ENCODE results near the gene WDR1. TPM values are rescaled to one million over a fixed set of nuclear protein-coding genes. Genes with fewer than 3 reads are reported as not detected.
A peak's percentile ranks its signal among the peaks of the same experiment; 100 is the strongest.

The WDR1 gene
- total RNA-seq, 6 donors from 2014 or later: 135 to 307 (median 183) TPM

DNA sequence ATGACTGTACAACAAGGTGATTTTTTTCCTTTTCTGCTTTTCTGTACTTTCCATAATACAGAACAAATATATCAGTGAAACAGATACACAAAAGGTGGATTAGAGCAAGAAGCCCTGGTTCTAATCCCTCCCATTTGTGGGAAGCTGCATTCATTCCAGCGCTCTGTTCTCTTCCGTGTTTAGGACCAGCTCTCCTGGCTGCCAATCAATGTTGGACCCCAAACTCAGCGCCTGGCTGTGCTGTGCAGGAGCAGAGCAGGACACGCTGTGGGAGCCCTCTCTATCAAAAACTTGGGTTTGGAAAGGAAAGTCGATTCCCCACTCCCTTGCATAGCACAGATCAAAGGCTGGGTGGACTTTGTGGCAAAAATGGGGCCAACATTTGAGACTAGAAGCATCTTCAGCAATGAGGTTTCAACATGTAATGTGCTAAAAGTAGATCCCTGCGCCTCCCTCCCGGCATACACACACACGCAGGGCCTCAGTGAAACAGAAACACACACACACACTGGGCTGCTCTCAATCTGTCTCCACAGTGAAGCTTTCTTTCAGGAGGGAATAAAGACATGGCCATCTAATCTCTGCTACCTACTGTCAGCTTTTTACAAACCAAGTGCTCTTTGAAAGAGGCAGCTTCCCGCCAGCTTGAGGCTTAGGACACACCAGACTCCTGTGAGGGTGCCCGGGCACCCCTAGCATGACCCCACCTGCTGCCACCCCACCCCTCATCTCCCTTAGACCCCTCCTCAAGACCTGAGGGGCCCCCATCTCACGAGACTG lies 12.2 kb downstream of the WDR1 start:
- WGBS, 2 donors: 85 to 87% methylated on average over 11 of the region's 11 CpGs
- Histone ChIP-seq H3K27me3 (no peaks in the 10 kb centered on the region), H3K9me3 (no peaks in the 10 kb centered on the region), H3K36me3 (peaks cover 6 to 72% (median 31%) of the 10 kb centered on the region in 4 donors), H3K4me3 (no peak overlapping the region), H3K27ac (peak overlapping the region; percentile 24 to 81 (median 58)), H3K4me1 (peaks cover 59 to 90% (median 67%) of the 10 kb centered on the region in 4 donors)
- DNase-seq (no peak), ATAC-seq (ENCODE audit: low FRiP score in 2 of 2) (no peak)
- TF ChIP-seq POLR2AphosphoS5 (IDR thresholded peaks at IDR 0.05): no peak
- TF ChIP-seq EP300 (IDR thresholded peaks at IDR 0.05): no peak
- TF ChIP-seq POLR2A (IDR thresholded peaks at IDR 0.05): no peak
- TF ChIP-seq CTCF (IDR thresholded peaks at IDR 0.05): no peak

DNA sequence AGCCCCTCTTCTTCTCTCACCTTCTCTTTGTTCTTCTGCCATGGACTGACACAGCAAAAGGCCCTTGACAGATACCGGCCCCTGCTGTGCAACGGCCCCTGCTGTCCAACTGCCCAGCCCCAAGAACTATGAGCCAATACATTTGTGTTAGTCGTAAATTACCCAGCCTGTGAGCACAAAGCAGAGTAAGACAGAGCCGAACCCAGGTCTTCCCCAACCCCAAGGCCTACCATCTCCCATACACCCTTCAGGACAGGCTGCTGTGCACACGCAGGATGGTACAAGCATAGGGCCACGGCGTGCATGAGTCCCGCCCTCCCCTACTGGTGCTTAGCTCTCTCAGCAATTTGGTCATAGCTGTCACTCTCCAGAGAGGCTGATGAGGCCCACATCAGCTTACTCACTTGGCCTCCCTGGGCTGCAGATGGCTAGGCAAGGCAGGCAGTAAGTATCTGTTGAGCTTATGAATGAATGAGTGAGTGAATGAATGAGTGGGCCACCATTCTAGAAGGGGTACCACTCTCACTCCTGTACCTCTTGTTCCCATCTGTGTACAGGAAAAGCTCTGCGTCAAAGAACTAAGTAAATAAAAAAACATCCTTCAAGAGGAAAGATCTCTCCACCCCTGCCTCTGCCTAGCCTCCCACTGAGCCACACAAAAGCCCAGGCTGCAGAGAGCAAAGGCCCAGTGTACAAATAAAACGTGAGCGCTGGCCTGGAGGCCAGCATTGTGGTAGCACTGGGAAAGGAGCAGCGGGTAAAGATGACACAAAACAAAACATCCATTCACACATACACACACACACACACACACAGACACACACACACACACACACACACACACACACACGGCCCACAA lies 13.9 kb downstream of the WDR1 start:
- 74 to 78% methylated on average over 8 to 13 of the region's 13 CpGs for WGBS, 2 donors
- peak overlapping the region in 2 of 4 donors; percentile 15 to 81 for H3K27ac ChIP-seq
- H3K27me3 ChIP-seq: no peaks in the 10 kb centered on the region
- ATAC-seq (ENCODE audit: low FRiP score in 2 of 2): no peak
- H3K36me3 ChIP-seq: peaks cover 17 to 72% (median 43%) of the 10 kb centered on the region in 4 donors
- no peak overlapping the region for H3K4me3 ChIP-seq
- peaks cover 49 to 73% (median 54%) of the 10 kb centered on the region in 4 donors for H3K4me1 ChIP-seq
- TF ChIP-seq CTCF (IDR thresholded peaks at IDR 0.05) (no peak), POLR2A (IDR thresholded peaks at IDR 0.05) (no peak), EP300 (IDR thresholded peaks at IDR 0.05) (no peak), POLR2AphosphoS5 (IDR thresholded peaks at IDR 0.05) (no peak)
- no peak for DNase-seq
- H3K9me3 ChIP-seq: no peaks in the 10 kb centered on the region

DNA sequence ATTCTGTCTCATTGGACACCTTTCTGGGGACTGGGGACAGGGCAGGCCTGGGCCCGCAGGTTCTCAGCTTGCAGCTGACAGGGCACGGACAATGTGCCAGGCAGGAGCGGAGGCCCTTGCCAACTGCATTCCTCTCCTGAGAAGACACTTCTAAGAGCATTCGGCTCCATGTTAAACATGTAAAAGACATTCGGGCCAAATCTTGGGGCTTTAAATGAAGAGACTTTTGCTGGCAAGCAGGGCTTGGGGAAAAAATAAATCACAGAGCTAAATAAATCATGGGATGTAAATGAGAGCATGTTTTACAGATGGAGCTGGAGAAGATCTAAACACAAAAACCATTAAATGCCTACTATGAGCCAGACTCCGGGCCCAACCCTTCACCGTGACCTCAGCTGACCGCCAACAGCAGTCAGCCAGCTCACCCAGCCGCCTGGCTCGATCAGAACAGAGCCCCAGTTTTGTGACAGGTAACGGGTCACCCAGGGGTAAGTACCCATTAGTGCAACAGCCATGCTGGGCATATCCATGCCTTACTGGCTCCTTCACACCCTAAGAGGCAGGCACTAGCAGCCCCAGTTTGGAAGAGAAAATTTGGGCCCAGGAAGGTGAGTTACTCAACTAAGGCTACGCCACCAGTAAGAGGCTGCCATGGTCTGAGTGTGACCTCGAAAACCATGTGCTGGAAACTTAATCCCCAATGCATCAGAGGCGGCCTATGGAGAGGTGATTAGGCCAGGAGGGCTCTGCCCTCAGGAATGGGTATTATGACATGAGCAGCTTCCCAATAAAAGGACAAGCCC lies 14.7 kb downstream of the WDR1 start:
- Histone ChIP-seq H3K9me3 (no peaks in the 10 kb centered on the region), H3K36me3 (peaks cover 22 to 73% (median 50%) of the 10 kb centered on the region in 4 donors), H3K27me3 (no peaks in the 10 kb centered on the region), H3K4me3 (no peak overlapping the region), H3K27ac (peak overlapping the region in 2 of 4 donors; percentile 10 to 47), H3K4me1 (peaks cover 47 to 72% (median 51%) of the 10 kb centered on the region in 4 donors)
- no peak for DNase-seq
- ATAC-seq (ENCODE audit: low FRiP score in 2 of 2): no peak
- 87 to 91% methylated on average over 13 to 14 of the region's 14 CpGs for WGBS, 2 donors
- TF ChIP-seq POLR2A (IDR thresholded peaks at IDR 0.05): no peak
- no peak for TF ChIP-seq EP300 (IDR thresholded peaks at IDR 0.05)
- no peak for TF ChIP-seq POLR2AphosphoS5 (IDR thresholded peaks at IDR 0.05)
- no peak for TF ChIP-seq CTCF (IDR thresholded peaks at IDR 0.05)

- WGBS, 2 donors: 53 to 60% methylated on average over 1 to 12 of the region's 12 CpGs
- no peaks in the 10 kb centered on the region for H3K27me3 ChIP-seq
- no peaks in the 10 kb centered on the region for H3K9me3 ChIP-seq
- DNase-seq (peak in 1 of 2 donors; percentile 74), ATAC-seq (ENCODE audit: low FRiP score in 2 of 2) (peak; percentile 27 to 50)
- H3K4me3 ChIP-seq: no peak overlapping the region
- no peak for TF ChIP-seq POLR2A (IDR thresholded peaks at IDR 0.05)
- peak in 2 of 6 experiments; percentile 10 to 32 for TF ChIP-seq CTCF (IDR thresholded peaks at IDR 0.05)
- TF ChIP-seq EP300 (IDR thresholded peaks at IDR 0.05): peak in 1 of 4 donors; percentile 17
- no peak for TF ChIP-seq POLR2AphosphoS5 (IDR thresholded peaks at IDR 0.05)
- peak overlapping the region in 3 of 4 donors; percentile 10 to 47 (median 14) for H3K27ac ChIP-seq
- peaks cover 46 to 72% (median 51%) of the 10 kb centered on the region in 4 donors for H3K4me1 ChIP-seq
- H3K36me3 ChIP-seq: peaks cover 22 to 82% (median 60%) of the 10 kb centered on the region in 4 donors
Observed at GRCh38 chr4:10100734-10101216, 15.8 kb downstream of the WDR1 start.

Measured in upper lobe of left lung (tissue), 6 donors.